Bronchial epithelial cell (primary cell): ENCODE data around the gene SRC. TPM values are rescaled to one million over a fixed set of nuclear protein-coding genes. Genes with fewer than 3 reads are reported as not detected.
A peak's percentile ranks its signal among the peaks of the same experiment; 100 is the strongest.

Source experiments
- DNase-seq: peaks from one replicate; pipeline ENCODE4 v3.0.0-alpha.2; 2010; ENCODE audit warnings: low read depth
- FAIRE-seq: peaks from 2 replicates; lab custom pipeline; 2011; peaks lifted over from hg19 to GRCh38; lab: Jason Lieb, UNC
- H3K27me3 ChIP-seq: 2 replicates; pipeline ENCODE4 v1.5.1; 2011; ENCODE audit warnings: low read length; ENCODE audit not compliant: control insufficient read depth, insufficient read depth
- H3K36me3 ChIP-seq: 2 replicates; pipeline ENCODE4 v1.5.1; 2011; ENCODE audit warnings: low read length; ENCODE audit not compliant: control insufficient read depth, insufficient read depth
- H3K4me3 ChIP-seq: 2 replicates; pipeline ENCODE4 v1.5.1; 2011; ENCODE audit warnings: mild to moderate bottlenecking, low read depth, low read length, control low read depth
- total RNA-seq: library from RNA; depleted of rRNA; stranded (reverse); fragments of >200 nt; gene quantifications from 2 replicates; pipeline ENCODE4 v1.2.1, GENCODE V29; 2014
- TF ChIP-seq, protein P1 (sequence below): IDR thresholded peaks from 2 replicates; pipeline ENCODE4 v1.5.1; 2011; ENCODE audit warnings: mild to moderate bottlenecking, moderate library complexity, low read length, control low read depth, inconsistent platforms; ENCODE audit not compliant: insufficient read depth, severe bottlenecking

SRC gene
- total RNA-seq, 1 donor from 2014 or later, result 16.6 TPM

DNA sequence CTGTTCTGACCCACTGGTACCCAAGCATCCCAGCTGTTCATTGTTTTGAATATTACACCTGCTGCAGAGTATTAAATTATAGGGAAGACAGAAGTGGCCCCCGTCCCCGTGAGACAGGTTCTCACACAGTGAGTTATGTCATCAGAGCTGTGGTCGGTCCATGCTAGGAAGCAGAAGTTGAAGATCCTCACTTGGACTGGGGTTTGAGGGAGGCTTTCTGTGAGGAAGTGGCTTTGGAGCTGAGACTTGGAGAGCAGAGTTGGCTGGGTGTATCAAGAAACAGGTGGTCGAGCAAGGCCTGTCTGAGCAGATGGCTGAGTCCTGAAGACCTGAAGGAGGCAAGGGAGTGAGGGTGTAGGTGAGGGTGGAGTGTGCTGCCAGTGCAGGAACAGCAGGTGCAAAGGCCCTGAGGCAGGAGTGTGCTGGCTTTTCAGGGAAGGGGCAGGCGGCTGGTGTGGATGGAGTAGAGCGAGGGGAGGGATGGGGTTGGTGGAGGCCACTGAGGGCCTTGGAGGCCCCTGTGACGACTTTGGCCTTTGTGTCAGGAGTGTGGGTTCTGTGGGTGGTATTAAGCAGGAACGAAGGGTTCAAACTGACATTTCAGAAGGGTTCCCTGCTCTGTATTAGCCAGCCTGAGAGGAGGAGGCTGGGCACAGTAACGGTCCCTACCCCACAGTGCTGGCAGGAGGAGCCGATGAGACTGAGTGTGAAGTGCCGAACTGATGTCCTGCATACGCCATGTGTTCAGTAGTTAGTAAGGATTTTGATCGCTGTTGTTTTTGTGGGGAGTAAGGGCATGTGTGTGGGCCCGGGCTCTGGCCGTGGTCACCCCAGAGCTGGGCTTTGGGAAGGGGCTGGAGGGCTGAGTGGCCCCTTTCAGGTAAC, 11.8 kb downstream of the SRC start:
- no peaks in the 10 kb centered on the region for H3K27me3 ChIP-seq
- no peak for DNase-seq
- TF ChIP-seq, protein P1, sequence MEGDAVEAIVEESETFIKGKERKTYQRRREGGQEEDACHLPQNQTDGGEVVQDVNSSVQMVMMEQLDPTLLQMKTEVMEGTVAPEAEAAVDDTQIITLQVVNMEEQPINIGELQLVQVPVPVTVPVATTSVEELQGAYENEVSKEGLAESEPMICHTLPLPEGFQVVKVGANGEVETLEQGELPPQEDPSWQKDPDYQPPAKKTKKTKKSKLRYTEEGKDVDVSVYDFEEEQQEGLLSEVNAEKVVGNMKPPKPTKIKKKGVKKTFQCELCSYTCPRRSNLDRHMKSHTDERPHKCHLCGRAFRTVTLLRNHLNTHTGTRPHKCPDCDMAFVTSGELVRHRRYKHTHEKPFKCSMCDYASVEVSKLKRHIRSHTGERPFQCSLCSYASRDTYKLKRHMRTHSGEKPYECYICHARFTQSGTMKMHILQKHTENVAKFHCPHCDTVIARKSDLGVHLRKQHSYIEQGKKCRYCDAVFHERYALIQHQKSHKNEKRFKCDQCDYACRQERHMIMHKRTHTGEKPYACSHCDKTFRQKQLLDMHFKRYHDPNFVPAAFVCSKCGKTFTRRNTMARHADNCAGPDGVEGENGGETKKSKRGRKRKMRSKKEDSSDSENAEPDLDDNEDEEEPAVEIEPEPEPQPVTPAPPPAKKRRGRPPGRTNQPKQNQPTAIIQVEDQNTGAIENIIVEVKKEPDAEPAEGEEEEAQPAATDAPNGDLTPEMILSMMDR, result no peak
- H3K4me3 ChIP-seq, result no peak overlapping the region
- peaks cover 13% of the 10 kb centered on the region for H3K36me3 ChIP-seq
- FAIRE-seq, result peak; percentile 32

DNA sequence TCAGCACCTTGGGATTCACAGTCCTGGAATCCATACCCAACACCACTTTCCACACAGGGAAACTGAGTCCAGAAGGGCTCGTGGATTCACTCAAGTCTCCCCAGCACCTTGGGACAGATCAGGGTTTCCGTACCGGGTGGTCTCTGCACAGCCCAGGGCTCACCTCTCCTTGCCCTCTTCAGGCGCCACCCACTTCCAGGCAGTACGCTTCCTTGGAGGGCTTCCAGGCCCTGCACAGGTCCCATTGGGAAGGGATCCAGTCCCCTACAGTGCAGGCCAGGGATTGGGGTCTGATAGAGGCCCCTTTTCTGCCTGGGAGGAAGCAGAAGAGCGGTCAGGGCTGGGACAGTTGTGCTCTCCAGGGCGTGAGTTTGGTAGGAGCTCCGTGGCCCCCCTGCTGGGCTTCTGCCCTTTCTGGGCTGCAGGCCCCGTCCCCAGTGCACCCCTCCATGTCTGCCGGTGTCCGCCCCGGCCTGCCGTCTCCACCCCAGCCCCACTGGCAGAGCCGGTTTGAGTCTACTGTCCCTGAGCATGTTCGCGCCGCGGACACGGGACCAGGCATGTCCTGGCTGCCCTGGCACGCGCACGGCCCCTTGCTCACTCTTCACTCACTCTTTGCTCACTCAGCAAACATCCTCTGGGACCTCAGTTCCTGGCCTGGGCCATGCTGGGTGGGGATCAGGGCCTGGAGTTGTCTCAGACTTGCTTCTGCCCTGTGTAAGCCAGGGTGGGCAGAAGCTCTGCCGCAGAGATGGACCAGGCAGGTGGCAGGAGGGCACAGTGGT, 12.6 kb downstream of the SRC start:
- DNase-seq (peak; percentile 93), FAIRE-seq (no peak)
- H3K36me3 ChIP-seq, result peaks cover 10% of the 10 kb centered on the region
- no peak overlapping the region for H3K4me3 ChIP-seq
- H3K27me3 ChIP-seq, result no peaks in the 10 kb centered on the region
- TF ChIP-seq, protein P1, result no peak

DNA sequence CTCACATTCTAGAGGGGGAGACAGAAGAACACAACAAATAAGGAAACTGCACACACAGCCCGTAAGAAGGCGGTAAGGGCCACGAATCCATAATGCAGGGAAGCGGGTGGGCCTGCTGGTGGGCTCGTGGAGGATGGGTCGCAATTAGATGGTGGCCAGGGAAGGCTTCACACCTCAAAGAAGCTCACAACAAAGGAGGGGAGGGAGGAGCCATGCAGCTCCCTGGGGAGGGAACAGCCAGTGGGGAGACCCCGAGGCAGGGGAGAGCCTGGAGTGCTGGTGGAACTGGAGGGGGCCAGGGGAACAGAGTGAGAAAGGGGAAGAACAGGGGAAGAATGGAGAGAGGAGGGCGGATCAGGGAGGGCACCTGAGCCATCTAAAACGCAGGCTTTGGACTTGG, 13.4 kb downstream of the SRC start:
- no peak overlapping the region for H3K4me3 ChIP-seq
- peaks cover 6% of the 10 kb centered on the region for H3K36me3 ChIP-seq
- TF ChIP-seq, protein P1, result no peak
- no peaks in the 10 kb centered on the region for H3K27me3 ChIP-seq
- FAIRE-seq (no peak), DNase-seq (no peak)

DNA sequence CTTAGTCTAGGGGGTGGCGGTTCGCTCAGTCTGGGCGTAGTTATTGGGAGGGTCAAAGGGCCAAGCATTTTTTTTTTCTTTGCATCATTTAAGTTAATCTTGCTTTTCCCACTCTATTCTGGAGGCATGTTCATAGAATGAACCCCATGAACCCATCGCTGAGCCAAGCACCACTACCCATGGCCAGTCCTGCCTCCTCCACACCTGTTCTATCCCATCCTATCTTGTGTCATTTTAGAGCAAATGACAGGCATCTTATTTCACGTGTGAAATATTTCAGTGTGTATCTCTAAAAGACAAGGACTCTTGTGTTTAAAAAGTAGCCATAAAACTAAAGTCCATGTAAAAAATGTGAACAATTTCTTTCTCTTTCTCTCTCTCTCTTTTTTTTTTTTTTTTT, 13.9 kb downstream of the SRC start:
- FAIRE-seq, result no peak
- Histone ChIP-seq H3K4me3 (no peak overlapping the region), H3K36me3 (peaks cover 9% of the 10 kb centered on the region), H3K27me3 (no peaks in the 10 kb centered on the region)
- TF ChIP-seq, protein P1, result no peak
- DNase-seq, result no peak

DNA sequence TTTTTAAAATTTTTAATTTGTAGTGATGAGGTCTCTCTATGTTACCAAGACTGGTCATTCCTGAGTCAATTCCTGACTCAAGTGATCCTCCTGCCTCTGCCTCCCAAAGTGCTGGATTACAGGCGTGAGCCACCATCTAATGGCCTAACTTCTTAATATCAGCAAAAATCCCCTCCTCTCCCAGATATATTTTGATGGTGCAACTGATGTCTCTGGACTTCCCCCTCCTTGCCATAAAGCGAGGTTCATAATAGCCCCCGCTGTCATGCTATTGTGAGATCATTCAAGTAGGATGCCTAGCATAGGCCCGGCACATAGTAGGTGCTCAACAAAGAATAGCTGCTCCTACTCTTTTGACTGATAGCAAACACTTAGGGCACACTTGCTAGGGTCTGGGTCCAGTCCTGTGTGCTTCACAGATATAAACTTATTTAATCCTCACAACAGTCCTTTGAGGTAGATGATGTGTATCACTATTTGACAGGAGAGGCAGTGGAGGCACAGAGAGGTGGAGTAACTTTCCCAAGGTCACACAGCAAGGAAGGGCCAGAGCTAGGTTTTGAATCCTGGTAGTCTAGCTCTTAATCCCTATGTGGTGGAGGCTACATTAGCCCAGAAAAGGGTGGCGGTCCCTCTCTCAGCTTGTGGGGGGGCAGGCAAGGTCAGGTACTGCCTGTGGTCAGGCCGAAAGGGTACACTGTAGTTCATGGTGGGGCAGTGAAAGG, 14.6 kb downstream of the SRC start:
- DNase-seq (no peak), FAIRE-seq (no peak)
- H3K4me3 ChIP-seq, result no peak overlapping the region
- TF ChIP-seq, protein P1, result no peak
- peaks cover 12% of the 10 kb centered on the region for H3K36me3 ChIP-seq
- no peaks in the 10 kb centered on the region for H3K27me3 ChIP-seq
